Osteocyte (in vitro differentiated cells): ENCODE data around the gene PDGFA. TPM values are rescaled to one million over a fixed set of nuclear protein-coding genes. Genes with fewer than 3 reads are reported as not detected.

Experiments
- DNase-seq: peaks from one replicate; pipeline ENCODE4 v3.0.0; 2021; ENCODE audit warnings: mixed read lengths; ENCODE audit not compliant: unreplicated experiment; ENCODE audit errors: extremely low spot score
- H3K27ac Mint-ChIP-seq: one replicate; pipeline ENCODE4 v1.8.0; 2021; ENCODE audit warnings: mild to moderate bottlenecking, mixed read lengths; ENCODE audit not compliant: unreplicated experiment
- H3K27me3 Mint-ChIP-seq: one replicate; pipeline ENCODE4 v1.8.0; 2021; ENCODE audit warnings: mixed read lengths; ENCODE audit not compliant: unreplicated experiment
- H3K36me3 Mint-ChIP-seq: one replicate; pipeline ENCODE4 v1.8.0; 2021; ENCODE audit warnings: mixed read lengths; ENCODE audit not compliant: unreplicated experiment
- H3K4me1 Mint-ChIP-seq: one replicate; pipeline ENCODE4 v1.8.0; 2021; ENCODE audit warnings: mixed read lengths; ENCODE audit not compliant: unreplicated experiment
- H3K4me3 Mint-ChIP-seq: one replicate; pipeline ENCODE4 v1.8.0; 2021; ENCODE audit warnings: mild to moderate bottlenecking, moderate library complexity, mixed read lengths; ENCODE audit not compliant: unreplicated experiment
- H3K9me3 Mint-ChIP-seq: one replicate; pipeline ENCODE4 v1.8.0; 2021; ENCODE audit warnings: mixed read lengths; ENCODE audit not compliant: unreplicated experiment
- CTCF ChIP-seq: fragments of 200-600 bp; sonication (generic); IDR thresholded peaks from 2 replicates; pipeline ENCODE4 v1.5.0; 2021; ENCODE audit warnings: antibody characterized with exemption, mild to moderate bottlenecking, moderate library complexity
- total RNA-seq: library from RNA; stranded (reverse); gene quantifications from 2 replicates; pipeline ENCODE4 v1.2.1, GENCODE V29; 2021

PDGFA gene
- total RNA-seq, 1 donor from 2014 or later = 93.6 TPM

- Mint-ChIP-seq H3K27ac (no peak overlapping the region), H3K27me3 (no peaks in the 10 kb centered on the region), H3K4me3 (no peak overlapping the region), H3K9me3 (no peaks in the 10 kb centered on the region), H3K4me1 (peaks cover 18% of the 10 kb centered on the region), H3K36me3 (peaks cover 24% of the 10 kb centered on the region)
- TF ChIP-seq CTCF = no peak
- DNase-seq = no peak
Measured at GRCh38 chr7:508461-509170, 11.0 kb downstream of the PDGFA start.

GRCh38 chr7:507623-508300, 11.9 kb downstream of the PDGFA start:
- H3K4me3 Mint-ChIP-seq = no peak overlapping the region
- no peaks in the 10 kb centered on the region for H3K9me3 Mint-ChIP-seq
- no peak for DNase-seq
- TF ChIP-seq CTCF = no peak
- peaks cover 23% of the 10 kb centered on the region for H3K36me3 Mint-ChIP-seq
- H3K4me1 Mint-ChIP-seq = peaks cover 13% of the 10 kb centered on the region
- no peak overlapping the region for H3K27ac Mint-ChIP-seq
- no peaks in the 10 kb centered on the region for H3K27me3 Mint-ChIP-seq

GRCh38 chr7:506921-507622, 12.6 kb downstream of the PDGFA start:
- no peak for DNase-seq
- Mint-ChIP-seq H3K27ac (no peak overlapping the region), H3K27me3 (no peaks in the 10 kb centered on the region), H3K9me3 (no peaks in the 10 kb centered on the region), H3K4me3 (no peak overlapping the region), H3K4me1 (peaks cover 13% of the 10 kb centered on the region), H3K36me3 (peaks cover 20% of the 10 kb centered on the region)
- TF ChIP-seq CTCF = no peak

- H3K36me3 Mint-ChIP-seq = peaks cover 18% of the 10 kb centered on the region
- H3K9me3 Mint-ChIP-seq = no peaks in the 10 kb centered on the region
- no peak for TF ChIP-seq CTCF
- H3K4me3 Mint-ChIP-seq = no peak overlapping the region
- H3K27me3 Mint-ChIP-seq = no peaks in the 10 kb centered on the region
- H3K27ac Mint-ChIP-seq = no peak overlapping the region
- peaks cover 13% of the 10 kb centered on the region for H3K4me1 Mint-ChIP-seq
- no peak for DNase-seq
Measured at GRCh38 chr7:506391-506831, 13.2 kb downstream of the PDGFA start.

GRCh38 chr7:505171-505570, 14.5 kb downstream of the PDGFA start:
- Mint-ChIP-seq H3K27ac (no peak overlapping the region), H3K4me3 (no peak overlapping the region), H3K4me1 (peaks cover 13% of the 10 kb centered on the region), H3K9me3 (no peaks in the 10 kb centered on the region), H3K27me3 (no peaks in the 10 kb centered on the region), H3K36me3 (peaks cover 23% of the 10 kb centered on the region)
- TF ChIP-seq CTCF = no peak
- DNase-seq = no peak
